DMS53 treated with DMSO at 0.1 percent for 48 hours (cell line): ENCODE results near the gene HLA-B.
"Not testable (repeated sequence)": the region's sequence is repeated elsewhere in the genome, so short reads cannot be mapped to it uniquely, and the experiment has no call there.

ENCODE experiments used
- DNase-seq: peaks from one replicate; lab custom pipeline; 2025; ENCODE audit not compliant: unreplicated experiment; lab: John Stamatoyannopoulos, UW

The HLA-B gene

GRCh38 chr6:31385041-31385440 lies 28.1 kb upstream of the HLA-B start:
- DNase-seq, result no peak

- DNase-seq, result no peak
Observed at GRCh38 chr6:31383149-31383548, 26.2 kb upstream of the HLA-B start.

GRCh38 chr6:31381666-31382065 lies 24.7 kb upstream of the HLA-B start:
- DNase-seq, result no peak

- DNase-seq, result no peak
Observed at GRCh38 chr6:31379850-31380249, 22.9 kb upstream of the HLA-B start.

GRCh38 chr6:31378721-31379103 lies 21.7 kb upstream of the HLA-B start:
- DNase-seq, result no peak

GRCh38 chr6:31378062-31378720 lies 21.2 kb upstream of the HLA-B start:
- no peak for DNase-seq

GRCh38 chr6:31377029-31377428 lies 20.1 kb upstream of the HLA-B start:
- no peak for DNase-seq

GRCh38 chr6:31375699-31376098 lies 18.7 kb upstream of the HLA-B start:
- no peak for DNase-seq

- not testable (repeated sequence) for DNase-seq
Observed at GRCh38 chr6:31374118-31374517, 17.1 kb upstream of the HLA-B start.

- no peak for DNase-seq
Observed at GRCh38 chr6:31368461-31368860, 11.5 kb upstream of the HLA-B start.

- DNase-seq, result peak; percentile 86
Observed at GRCh38 chr6:31366693-31367470, 9.9 kb upstream of the HLA-B start.

GRCh38 chr6:31365864-31366263 lies 8.9 kb upstream of the HLA-B start:
- DNase-seq, result no peak

- no peak for DNase-seq
Observed at GRCh38 chr6:31363811-31364210, 6.8 kb upstream of the HLA-B start.

- no peak for DNase-seq
Observed at GRCh38 chr6:31362751-31363150, 5.8 kb upstream of the HLA-B start.

- no peak for DNase-seq
Observed at GRCh38 chr6:31359581-31359980, 2.6 kb upstream of the HLA-B start.

- DNase-seq, result no peak
Observed at GRCh38 chr6:31358302-31358701, 1.3 kb upstream of the HLA-B start.

- no peak for DNase-seq
Observed at GRCh38 chr6:31357886-31358285, 907 bp upstream of the HLA-B start.

- no peak for DNase-seq
Observed at GRCh38 chr6:31356216-31356945, 598 bp downstream of the HLA-B start.

GRCh38 chr6:31355583-31355948 lies 1.4 kb downstream of the HLA-B start:
- DNase-seq, result no peak

- DNase-seq, result no peak
Observed at GRCh38 chr6:31354864-31355582, 2.0 kb downstream of the HLA-B start.

- no peak for DNase-seq
Observed at GRCh38 chr6:31354158-31354863, 2.7 kb downstream of the HLA-B start.
